Fibroblast of lung (primary cell): ENCODE data around the gene SLC24A3. TPM values are rescaled to one million over a fixed set of nuclear protein-coding genes. Genes with fewer than 3 reads are reported as not detected.

ENCODE experiments used
- DNase-seq, 2 donors: peaks; one replicate each; pipeline versions ENCODE4 v3.0.0 to v3.0.0-alpha.2; 2010; ENCODE audit warnings: low read depth in 2 of 2
- H2AFZ ChIP-seq: 2 replicates; pipeline ENCODE4 v1.5.1; 2012; ENCODE audit warnings: low read length, control low read depth, inconsistent platforms
- H3K27ac ChIP-seq: 2 replicates; pipeline ENCODE4 v1.5.1; 2011; ENCODE audit warnings: low read length, control low read depth; ENCODE audit not compliant: insufficient read depth
- H3K27me3 ChIP-seq: 2 replicates; pipeline ENCODE4 v1.5.1; 2011; ENCODE audit warnings: mild to moderate bottlenecking, low read length; ENCODE audit not compliant: control insufficient read depth, insufficient read depth
- H3K36me3 ChIP-seq: 2 replicates; pipeline ENCODE4 v1.5.1; 2011; ENCODE audit warnings: low read length; ENCODE audit not compliant: control insufficient read depth, insufficient read depth
- H3K4me1 ChIP-seq: 2 replicates; pipeline ENCODE4 v1.5.1; 2011; ENCODE audit warnings: low read length; ENCODE audit not compliant: control insufficient read depth, insufficient read depth; ENCODE audit errors: extremely low read depth
- H3K4me2 ChIP-seq: 2 replicates; pipeline ENCODE4 v1.5.1; 2011; ENCODE audit warnings: low read length, control low read depth; ENCODE audit not compliant: insufficient read depth; ENCODE audit errors: extremely low read depth
- H3K4me3 ChIP-seq, 4 experiments: fragments of 200-600 bp in 1 of 4; sonication (generic) in 1 of 4; replicated peaks in 1 of 4; 2 replicates each; pipeline ENCODE4 v1.5.1; 2011 to 2016; ENCODE audit warnings: low read length in 4 of 4, low read depth in 3 of 4, mild to moderate bottlenecking in 3 of 4, control low read depth in 2 of 4, inconsistent platforms in 1 of 4, mixed read lengths in 1 of 4; ENCODE audit not compliant: insufficient read depth in 1 of 4; ENCODE audit errors: control extremely low read depth in 1 of 4
- H3K79me2 ChIP-seq: 2 replicates; pipeline ENCODE4 v1.5.1; 2012; ENCODE audit warnings: mild to moderate bottlenecking, low read length, inconsistent platforms; ENCODE audit not compliant: control insufficient read depth, insufficient read depth
- H3K9ac ChIP-seq: 2 replicates; pipeline ENCODE4 v1.5.1; 2011; ENCODE audit warnings: mild to moderate bottlenecking, low read length, control low read depth; ENCODE audit not compliant: insufficient read depth
- H3K9me3 ChIP-seq: 2 replicates; pipeline ENCODE4 v1.5.1; 2012; ENCODE audit warnings: low read depth, low read length; ENCODE audit not compliant: control insufficient read depth, insufficient read depth
- H4K20me1 ChIP-seq: 2 replicates; pipeline ENCODE4 v1.5.1; 2011; ENCODE audit warnings: low read length; ENCODE audit not compliant: control insufficient read depth, insufficient read depth; ENCODE audit errors: extremely low read depth
- EZH2 ChIP-seq: IDR thresholded peaks from 2 replicates; pipeline ENCODE4 v1.5.1; 2012; ENCODE audit warnings: low read length, control low read depth, mild to moderate bottlenecking; ENCODE audit errors: missing control alignments
- polyA plus RNA-seq, 2 donors: library from polyadenylated mRNA; depleted of rRNA in 1 of 2; stranded (reverse) in 1 of 2; unstranded in 1 of 2; fragments of >200 nt; gene quantifications; 2 replicates each; pipeline ENCODE4 v1.2.1, GENCODE V29; 2011 to 2012; ENCODE audit warnings: missing spikeins in 1 of 2
- total RNA-seq: library from RNA; depleted of rRNA; stranded (reverse); fragments of >200 nt; gene quantifications from 2 replicates; pipeline ENCODE4 v1.2.1, GENCODE V29; 2014
- TF ChIP-seq, protein P1 (sequence below), 2 donors: IDR thresholded peaks in 1 of 2; conservative IDR thresholded peaks in 1 of 2; 1 replicate in 1 of 2; 2 replicates in 1 of 2; pipeline ENCODE4 v1.5.1; 2011 to 2012; ENCODE audit warnings: low read length in 2 of 2, control low read depth in 1 of 2, inconsistent platforms in 1 of 2, low read depth in 1 of 2, mild to moderate bottlenecking in 1 of 2

SLC24A3 gene
- total and polyA plus RNA-seq, 2 donors (not counting 1 experiment from before 2014, with no cell fraction given), result 0.03 to 1.8 TPM

DNA sequence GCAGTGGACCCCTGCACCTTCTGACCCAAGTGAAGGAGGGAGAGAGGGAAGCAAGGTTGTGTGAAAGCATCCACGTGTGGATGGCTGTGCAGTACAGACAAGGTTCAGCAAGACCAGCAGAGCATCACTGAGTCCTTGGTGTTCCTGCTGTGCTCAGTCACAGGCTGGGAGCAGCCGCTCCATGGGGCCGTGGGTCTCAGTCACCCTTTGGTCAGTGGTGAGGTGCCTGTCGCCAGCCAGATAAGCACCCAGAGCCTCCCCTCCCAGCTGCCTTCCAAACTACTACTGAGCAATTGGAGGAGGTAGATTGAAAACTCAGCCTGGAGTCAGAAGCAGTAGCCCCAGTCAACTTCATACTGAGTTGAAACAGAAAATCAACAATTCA is 218.9 kb downstream of the SLC24A3 start:
- DNase-seq, result no peak
- no peak overlapping the region for H3K4me2 ChIP-seq
- H4K20me1 ChIP-seq, result no peaks in the 10 kb centered on the region
- no peak overlapping the region for H3K27ac ChIP-seq
- H3K9ac ChIP-seq, result no peak overlapping the region
- no peak overlapping the region for H3K4me3 ChIP-seq
- no peaks in the 10 kb centered on the region for H3K36me3 ChIP-seq
- TF ChIP-seq EZH2, result no peak
- TF ChIP-seq, protein P1, sequence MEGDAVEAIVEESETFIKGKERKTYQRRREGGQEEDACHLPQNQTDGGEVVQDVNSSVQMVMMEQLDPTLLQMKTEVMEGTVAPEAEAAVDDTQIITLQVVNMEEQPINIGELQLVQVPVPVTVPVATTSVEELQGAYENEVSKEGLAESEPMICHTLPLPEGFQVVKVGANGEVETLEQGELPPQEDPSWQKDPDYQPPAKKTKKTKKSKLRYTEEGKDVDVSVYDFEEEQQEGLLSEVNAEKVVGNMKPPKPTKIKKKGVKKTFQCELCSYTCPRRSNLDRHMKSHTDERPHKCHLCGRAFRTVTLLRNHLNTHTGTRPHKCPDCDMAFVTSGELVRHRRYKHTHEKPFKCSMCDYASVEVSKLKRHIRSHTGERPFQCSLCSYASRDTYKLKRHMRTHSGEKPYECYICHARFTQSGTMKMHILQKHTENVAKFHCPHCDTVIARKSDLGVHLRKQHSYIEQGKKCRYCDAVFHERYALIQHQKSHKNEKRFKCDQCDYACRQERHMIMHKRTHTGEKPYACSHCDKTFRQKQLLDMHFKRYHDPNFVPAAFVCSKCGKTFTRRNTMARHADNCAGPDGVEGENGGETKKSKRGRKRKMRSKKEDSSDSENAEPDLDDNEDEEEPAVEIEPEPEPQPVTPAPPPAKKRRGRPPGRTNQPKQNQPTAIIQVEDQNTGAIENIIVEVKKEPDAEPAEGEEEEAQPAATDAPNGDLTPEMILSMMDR (conservative IDR thresholded peaks at IDR 0.05 in 1 of 2, IDR thresholded peaks at IDR 0.05 in 1 of 2; ENCODE audit: low read depth in 1 of 2, low read length in 2 of 2), result no peak
- H2AFZ ChIP-seq, result no peak overlapping the region
- H3K4me1 ChIP-seq, result no peaks in the 10 kb centered on the region
- no peaks in the 10 kb centered on the region for H3K9me3 ChIP-seq
- H3K79me2 ChIP-seq, result no peaks in the 10 kb centered on the region
- H3K27me3 ChIP-seq, result no peaks in the 10 kb centered on the region

- Histone ChIP-seq H3K9me3 (no peaks in the 10 kb centered on the region), H3K9ac (no peak overlapping the region), H3K4me1 (no peaks in the 10 kb centered on the region), H2AFZ (no peak overlapping the region), H3K4me3 (no peak overlapping the region), H3K27ac (no peak overlapping the region), H4K20me1 (no peaks in the 10 kb centered on the region), H3K27me3 (no peaks in the 10 kb centered on the region), H3K79me2 (no peaks in the 10 kb centered on the region), H3K36me3 (no peaks in the 10 kb centered on the region), H3K4me2 (no peak overlapping the region)
- TF ChIP-seq, protein P1 (conservative IDR thresholded peaks at IDR 0.05 in 1 of 2, IDR thresholded peaks at IDR 0.05 in 1 of 2; ENCODE audit: low read depth in 1 of 2, low read length in 2 of 2), result no peak
- no peak for TF ChIP-seq EZH2
- no peak for DNase-seq
These were observed 219.5 kb downstream of the SLC24A3 start for GRCh38 chr20:19431906-19432305.

DNA sequence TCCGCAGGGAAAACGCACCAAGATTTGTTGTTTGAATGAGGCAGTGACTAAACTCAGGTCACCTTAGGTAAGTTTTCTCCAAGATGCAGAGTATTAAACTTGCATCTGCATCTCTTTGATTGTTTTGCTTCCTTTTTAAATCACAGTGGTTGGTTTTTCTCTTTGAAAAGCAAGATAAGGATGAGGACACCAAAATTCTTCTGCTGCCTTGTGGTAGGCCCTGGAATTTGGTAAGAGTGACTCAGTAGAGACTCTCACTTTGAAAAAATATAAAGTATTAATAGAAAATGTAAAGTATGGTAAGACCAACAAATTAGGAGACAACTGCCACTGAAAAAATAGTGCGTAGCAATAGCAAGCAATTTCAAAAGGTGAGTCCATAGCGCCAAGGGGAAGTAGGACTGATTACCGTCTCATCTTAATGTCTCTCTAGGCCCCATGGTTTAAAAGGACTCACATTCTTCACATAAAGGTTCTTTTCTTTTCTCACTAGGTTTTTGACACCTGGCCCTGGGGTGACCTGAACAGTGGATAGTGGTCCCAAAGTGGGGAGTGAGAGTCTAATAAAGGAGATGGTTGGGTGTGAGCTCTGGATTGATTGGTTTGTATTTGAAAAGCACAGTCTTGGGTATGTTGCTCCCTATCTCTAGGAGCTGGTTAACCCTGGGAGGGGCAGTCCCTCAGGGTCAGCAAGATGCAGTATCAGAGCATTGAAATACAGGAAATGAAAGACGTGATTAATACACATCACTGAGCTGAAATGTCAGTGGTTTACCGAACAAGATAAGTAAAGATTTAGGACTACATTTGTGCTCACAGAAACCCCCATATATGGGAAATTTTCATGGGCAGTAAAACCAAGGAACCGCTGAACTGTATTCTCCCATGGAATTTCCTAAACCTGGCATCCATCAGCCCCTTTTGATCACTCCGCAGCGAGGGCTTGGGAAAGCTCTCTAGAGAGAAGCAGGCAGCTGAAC is 221.2 kb downstream of the SLC24A3 start:
- peak; percentile 16 to 65 for DNase-seq
- Histone ChIP-seq H3K4me2 (no peak overlapping the region), H3K9ac (no peak overlapping the region)

More for the DNA sequence above, 221.2 kb downstream of the SLC24A3 start:
- Histone ChIP-seq H3K9me3 (no peaks in the 10 kb centered on the region), H2AFZ (no peak overlapping the region), H3K4me3 (no peak overlapping the region), H3K79me2 (no peaks in the 10 kb centered on the region), H3K27ac (no peak overlapping the region), H3K4me1 (no peaks in the 10 kb centered on the region), H4K20me1 (no peaks in the 10 kb centered on the region), H3K36me3 (no peaks in the 10 kb centered on the region), H3K27me3 (no peaks in the 10 kb centered on the region)
- TF ChIP-seq, protein P1 (conservative IDR thresholded peaks at IDR 0.05 in 1 of 2, IDR thresholded peaks at IDR 0.05 in 1 of 2; ENCODE audit: low read depth in 1 of 2, low read length in 2 of 2), result no peak
- TF ChIP-seq EZH2, result no peak
